D721Med (cell line): Measurements from ENCODE around the gene SLC25A48.

Experiments used
- DNase-seq: peaks from one replicate; pipeline ENCODE4 v3.0.0; 2011; ENCODE audit warnings: low spot score; ENCODE audit not compliant: insufficient read length
- FAIRE-seq: peaks from 2 replicates; lab custom pipeline; 2011; peaks lifted over from hg19 to GRCh38; lab: Jason Lieb, UNC
- TF ChIP-seq, protein P1 (sequence below): IDR thresholded peaks from 2 replicates; pipeline ENCODE4 v1.5.1; 2012; ENCODE audit warnings: mild to moderate bottlenecking, control low read depth; ENCODE audit not compliant: insufficient read depth; ENCODE audit errors: missing control alignments

Gene SLC25A48

DNA sequence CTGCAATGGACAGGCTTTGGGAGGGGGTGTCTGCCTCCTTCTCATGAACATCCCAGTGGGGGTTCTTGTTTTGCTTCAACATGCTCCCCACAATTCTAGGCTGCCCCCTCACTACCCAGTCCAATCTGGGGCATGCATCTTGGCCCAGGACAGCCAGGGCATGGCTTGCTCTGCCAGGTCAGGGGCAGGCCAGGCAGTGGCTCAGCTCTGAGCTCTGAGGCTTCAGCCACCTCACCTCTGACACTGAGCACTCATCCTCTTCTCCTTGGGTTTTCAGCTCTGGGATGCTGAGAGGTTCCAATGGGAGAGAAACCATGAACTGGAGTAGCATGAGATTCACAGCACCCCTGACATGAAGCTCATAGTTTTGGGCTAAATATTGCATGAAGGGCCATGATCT, 11.8 kb downstream of the SLC25A48 start:
- TF ChIP-seq, protein P1, sequence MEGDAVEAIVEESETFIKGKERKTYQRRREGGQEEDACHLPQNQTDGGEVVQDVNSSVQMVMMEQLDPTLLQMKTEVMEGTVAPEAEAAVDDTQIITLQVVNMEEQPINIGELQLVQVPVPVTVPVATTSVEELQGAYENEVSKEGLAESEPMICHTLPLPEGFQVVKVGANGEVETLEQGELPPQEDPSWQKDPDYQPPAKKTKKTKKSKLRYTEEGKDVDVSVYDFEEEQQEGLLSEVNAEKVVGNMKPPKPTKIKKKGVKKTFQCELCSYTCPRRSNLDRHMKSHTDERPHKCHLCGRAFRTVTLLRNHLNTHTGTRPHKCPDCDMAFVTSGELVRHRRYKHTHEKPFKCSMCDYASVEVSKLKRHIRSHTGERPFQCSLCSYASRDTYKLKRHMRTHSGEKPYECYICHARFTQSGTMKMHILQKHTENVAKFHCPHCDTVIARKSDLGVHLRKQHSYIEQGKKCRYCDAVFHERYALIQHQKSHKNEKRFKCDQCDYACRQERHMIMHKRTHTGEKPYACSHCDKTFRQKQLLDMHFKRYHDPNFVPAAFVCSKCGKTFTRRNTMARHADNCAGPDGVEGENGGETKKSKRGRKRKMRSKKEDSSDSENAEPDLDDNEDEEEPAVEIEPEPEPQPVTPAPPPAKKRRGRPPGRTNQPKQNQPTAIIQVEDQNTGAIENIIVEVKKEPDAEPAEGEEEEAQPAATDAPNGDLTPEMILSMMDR = no peak
- FAIRE-seq (no peak), DNase-seq (no peak)

DNA sequence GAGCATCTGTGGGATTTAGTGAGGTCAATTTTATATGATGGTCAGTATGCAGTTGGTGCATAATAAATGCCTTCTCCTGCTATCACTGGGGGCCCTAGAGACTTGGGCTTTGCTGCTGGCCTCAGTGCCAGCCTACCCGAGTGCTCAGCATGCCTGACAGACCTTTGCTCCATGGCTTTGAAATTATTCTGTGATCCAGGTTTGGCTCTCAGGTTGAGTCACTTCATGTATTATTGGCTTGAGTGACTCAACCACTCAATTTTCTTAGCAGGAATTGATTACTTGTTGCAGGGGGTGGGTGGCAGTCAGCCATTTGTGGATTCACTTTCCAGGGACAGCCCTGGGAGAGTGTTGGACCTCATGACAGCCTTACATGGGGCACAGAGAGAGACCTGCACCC, 13.5 kb downstream of the SLC25A48 start:
- TF ChIP-seq, protein P1 = no peak
- DNase-seq (no peak), FAIRE-seq (no peak)

DNA sequence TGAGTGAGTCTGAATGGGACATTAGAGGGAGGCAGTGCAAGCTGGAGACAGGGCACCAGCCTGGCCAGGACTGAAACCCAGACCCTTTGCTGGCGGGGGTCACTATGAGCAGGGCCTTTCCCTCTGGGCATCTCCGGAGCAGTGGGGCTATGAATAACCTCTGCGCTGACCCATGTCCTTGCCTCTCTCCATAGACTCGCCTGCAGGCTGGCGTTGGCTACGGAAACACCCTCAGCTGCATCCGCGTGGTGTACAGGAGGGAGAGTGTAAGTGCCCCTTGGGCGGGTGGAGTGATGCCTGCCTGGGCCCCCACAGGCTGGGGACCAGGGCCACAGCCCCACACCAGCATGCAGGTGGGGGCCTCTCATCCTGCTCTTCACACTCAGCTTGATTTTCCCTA, 15.8 kb downstream of the SLC25A48 start:
- FAIRE-seq = no peak

DNA sequence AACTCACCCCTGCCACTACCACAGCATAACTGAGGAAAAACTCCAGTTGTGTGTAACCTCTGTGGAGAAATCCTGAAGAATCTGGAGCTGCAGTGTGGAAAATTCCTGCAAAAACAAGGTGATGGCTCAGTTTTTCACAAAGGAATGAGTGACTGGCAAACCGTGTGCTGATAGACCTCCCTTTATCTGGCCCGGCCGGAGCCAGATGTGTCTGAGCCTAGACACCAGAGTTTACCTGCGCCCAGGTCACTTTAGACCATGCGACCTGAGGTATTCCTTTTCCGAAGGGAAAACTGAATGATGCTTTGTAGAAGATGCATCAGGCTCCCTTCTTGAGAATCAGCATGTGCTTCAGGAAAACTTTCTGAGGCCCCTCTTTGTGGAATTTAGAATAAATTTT, 16.2 kb downstream of the SLC25A48 start:
- TF ChIP-seq, protein P1 = no peak
- FAIRE-seq (no peak), DNase-seq (no peak)

More for the DNA sequence above, 15.8 kb downstream of the SLC25A48 start:
- no peak for DNase-seq
- TF ChIP-seq, protein P1 = no peak

DNA sequence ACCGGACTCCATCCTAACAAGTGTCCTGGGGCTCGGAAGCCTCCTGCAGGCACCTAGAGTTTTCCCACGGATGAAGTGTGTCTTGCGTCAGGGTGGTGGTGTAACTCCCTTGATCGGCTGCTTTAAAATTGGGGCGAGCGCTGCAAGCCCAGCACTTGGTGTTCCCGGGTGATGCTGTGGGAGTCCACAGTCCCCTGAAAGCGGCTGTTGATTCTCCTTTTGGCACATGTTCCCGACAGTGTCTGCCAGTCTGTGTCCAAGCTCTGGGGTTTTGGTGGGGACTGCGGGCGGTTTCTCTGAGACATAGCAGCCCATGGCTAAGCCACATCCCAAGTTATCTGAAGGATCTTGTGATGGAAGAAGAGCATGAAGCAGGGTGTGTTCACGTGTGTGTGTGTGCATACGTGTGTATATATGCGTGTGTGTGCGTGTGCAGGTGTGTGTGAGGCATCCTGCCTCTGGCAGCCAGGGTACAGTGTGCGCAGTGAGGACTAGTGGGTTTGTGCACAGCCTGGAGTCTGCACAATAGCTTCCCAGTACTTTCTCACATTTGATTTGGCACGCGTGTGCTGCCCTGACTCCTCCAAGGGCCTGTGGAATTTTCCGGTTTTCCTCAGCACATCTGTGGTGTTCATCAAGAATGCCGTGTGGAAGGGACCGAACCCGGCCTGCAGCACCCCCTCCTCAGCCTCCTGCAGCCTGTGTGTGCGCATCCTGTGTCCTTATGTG, 16.9 kb downstream of the SLC25A48 start:
- TF ChIP-seq, protein P1 = no peak
- DNase-seq (no peak), FAIRE-seq (no peak)

DNA sequence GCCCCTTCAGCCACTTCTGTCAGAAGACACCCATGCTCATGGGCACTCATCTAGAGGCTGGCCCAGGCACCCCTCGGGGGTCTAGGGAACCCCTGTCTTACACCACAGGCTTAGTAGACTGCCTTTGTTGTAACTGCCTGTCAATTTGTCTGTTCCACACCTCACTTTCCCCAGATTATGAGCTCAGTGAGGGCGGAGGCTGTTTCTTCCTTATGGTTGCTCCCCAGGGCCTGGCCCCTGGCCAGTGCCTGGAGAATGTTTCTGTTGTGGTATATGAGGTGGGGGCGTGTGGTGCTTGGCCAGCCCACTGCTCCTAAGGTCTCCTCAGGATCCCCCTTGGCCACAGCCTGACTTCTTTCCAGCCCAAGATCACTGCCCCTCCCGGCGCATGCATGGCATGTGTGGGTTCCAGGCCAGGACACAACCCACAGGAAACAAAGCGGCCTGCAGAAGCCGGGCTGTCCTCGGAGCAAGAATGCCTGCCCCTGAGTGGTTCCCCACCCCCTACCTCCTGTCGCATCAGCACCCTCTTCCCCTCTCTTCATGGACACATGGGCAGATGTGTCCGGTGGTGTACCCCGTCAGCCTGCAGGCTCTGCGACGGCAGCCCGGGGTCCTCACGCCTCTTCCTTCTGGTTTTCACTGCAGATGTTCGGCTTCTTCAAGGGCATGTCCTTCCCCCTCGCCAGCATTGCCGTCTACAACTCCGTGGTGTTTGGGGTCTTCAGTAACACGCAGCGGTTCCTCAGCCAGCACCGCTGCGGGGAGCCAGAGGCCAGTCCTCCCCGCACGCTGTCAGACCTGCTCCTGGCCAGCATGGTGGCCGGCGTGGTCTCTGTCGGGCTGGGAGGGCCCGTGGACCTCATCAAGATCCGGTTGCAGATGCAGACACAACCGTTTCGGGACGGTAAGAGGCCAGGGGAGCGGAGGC, 17.7 kb downstream of the SLC25A48 start:
- FAIRE-seq = no peak

More for the DNA sequence above, 17.7 kb downstream of the SLC25A48 start:
- DNase-seq = no peak
- TF ChIP-seq, protein P1 = no peak
